ENCODE results near the gene TGIF1. TPM values are rescaled to one million over a fixed set of nuclear protein-coding genes. Genes with fewer than 3 reads are reported as not detected.

Gene TGIF1
- total and polyA plus RNA-seq, 9 of the 15 experiments (the other 6 are each of a cell fraction or from before 2014, with no cell fraction given) = 16.1 to 77.7 (median 44.6) TPM

GRCh38 chr18:3451183-3451988, 1.4 kb downstream of the TGIF1 start (continued):
- TF ChIP-seq NFYB (IDR thresholded peaks at IDR 0.05; ENCODE audit: extremely low read depth, insufficient read length) (no peak), ZBTB5 (IDR thresholded peaks at IDR 0.05) (no peak), PHF8 (IDR thresholded peaks at IDR 0.05; ENCODE audit: borderline replicate concordance, low read length) (peak; percentile 52; the same call in 1 of the 2 replicates), SNRNP70 (optimal IDR thresholded peaks at IDR 0.05; ENCODE audit: low read depth, low read length) (no peak), GTF2E2 (tag; IDR thresholded peaks at IDR 0.05) (no peak), RBM39 (optimal IDR thresholded peaks at IDR 0.05; ENCODE audit: low read depth, low read length) (peak; percentile 46), SMAD4 (CRISPR knock-in tag; conservative IDR thresholded peaks at IDR 0.05) (0 out of 2 replicates have a peak, but pooled peaks have one; percentile 13), ZNF165 (CRISPR knock-in tag; IDR thresholded peaks at IDR 0.05; ENCODE audit: borderline replicate concordance) (no peak), GATAD2B (IDR thresholded peaks at IDR 0.05; ENCODE audit: borderline replicate concordance) (no peak), BRD4 (IDR thresholded peaks at IDR 0.05) (peak; percentile 4), ZNF57 (CRISPR knock-in tag; IDR thresholded peaks at IDR 0.05) (no peak), ZNF445 (CRISPR knock-in tag; IDR thresholded peaks at IDR 0.05; ENCODE audit: low read depth) (no peak), NFRKB (IDR thresholded peaks at IDR 0.05; ENCODE audit: low read depth) (no peak), FOXK1 (CRISPR knock-in tag; IDR thresholded peaks at IDR 0.05; ENCODE audit: borderline replicate concordance) (no peak; the same call in 1 of the 2 replicates), CHD2 (IDR thresholded peaks at IDR 0.05; ENCODE audit: low read depth, low read length) (no peak), ZNF277 (CRISPR knock-in tag; IDR thresholded peaks at IDR 0.05; ENCODE audit: borderline replicate concordance) (no peak), ZNF280A (IDR thresholded peaks at IDR 0.05; ENCODE audit: low read depth, partially characterized antibody) (no peak), RBM15 (IDR thresholded peaks at IDR 0.05; ENCODE audit: insufficient read depth, low read length) (no peak), CEBPZ (IDR thresholded peaks at IDR 0.05; ENCODE audit: borderline replicate concordance, low read depth, low read length) (no peak), NBN (IDR thresholded peaks at IDR 0.05; ENCODE audit: low read depth) (no peak)

All from K562 (cell line).